ENCODE data around the gene IPO4.
"Not testable (repeated sequence)": the region's sequence is repeated elsewhere in the genome, so short reads cannot be mapped to it uniquely, and the experiment has no call there.

Gene IPO4

DNA sequence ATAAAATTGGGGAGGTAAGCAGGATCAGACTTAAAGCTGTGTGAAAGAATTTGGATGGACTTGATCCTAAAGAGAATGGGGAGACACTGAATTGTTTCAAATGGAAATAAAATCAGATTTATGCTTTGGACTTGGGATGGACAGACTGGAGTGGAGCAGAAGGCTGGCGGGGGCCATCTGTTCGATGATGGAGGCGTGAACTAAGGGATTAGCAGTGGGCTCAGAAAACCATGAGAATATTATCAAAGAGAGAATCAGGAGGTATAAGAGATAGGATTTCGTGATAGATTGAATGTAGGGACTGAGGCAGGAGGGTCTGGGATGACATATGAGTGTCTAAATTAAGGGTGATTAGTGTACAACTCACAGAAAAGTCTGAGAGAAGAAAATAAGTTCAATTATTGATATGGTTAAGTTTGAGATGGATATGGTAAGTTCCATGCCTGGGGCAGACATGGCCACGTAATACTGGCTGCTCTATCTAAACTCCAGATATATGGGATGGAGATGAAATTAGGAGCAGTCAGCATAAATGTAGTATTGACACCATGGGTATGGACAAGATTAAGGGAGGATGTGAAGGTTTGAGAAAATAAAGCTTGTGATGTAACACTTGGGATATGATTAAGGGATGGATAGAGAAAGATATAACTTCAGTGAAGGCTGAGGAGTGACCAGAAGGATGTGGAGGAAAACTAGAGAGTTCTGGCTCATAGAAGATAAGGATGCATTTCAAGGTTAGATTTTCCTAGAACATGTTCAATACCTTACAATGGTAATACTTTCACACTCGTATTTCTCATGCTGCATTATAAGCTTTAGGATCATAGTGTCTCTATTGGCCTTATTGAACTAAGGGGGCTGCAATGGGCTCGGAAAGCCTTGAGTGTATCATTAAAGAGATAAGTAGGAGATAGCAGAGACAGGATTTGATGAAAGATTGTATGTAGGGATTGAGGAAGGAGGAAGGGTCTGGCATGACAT, 15.8 kb upstream of the IPO4 start:
- H2BK12ac ChIP-seq (ENCODE audit: low read length in 2 of 2): no peak overlapping the region
- peaks cover 32% of the 10 kb centered on the region for H3K79me1 ChIP-seq (replicated peaks; ENCODE audit: low read length, poor library complexity, severe bottlenecking)
- H3K4me3 ChIP-seq (ENCODE audit: insufficient read depth in 1 of 2, low read depth in 1 of 2, low read length in 2 of 2): no peak overlapping the region
- no peak overlapping the region for H2BK15ac ChIP-seq (ENCODE audit: low read depth, poor library complexity, severe bottlenecking)
- H2AFZ ChIP-seq (ENCODE audit: low read depth, low read length): no peak overlapping the region
- no peak overlapping the region for H3K14ac ChIP-seq (ENCODE audit: low read length in 2 of 2)
- no peak overlapping the region for H2AK5ac ChIP-seq (ENCODE audit: low read length, severe bottlenecking)
- H3K4ac ChIP-seq (ENCODE audit: low read depth in 1 of 2, low read length in 2 of 2): no peak overlapping the region
- WGBS: 98% methylated on average over 7 of the region's 7 CpGs
- no peak overlapping the region for H3K9ac ChIP-seq (ENCODE audit: low read length)
- H4K8ac ChIP-seq (ENCODE audit: low read length): no peak overlapping the region
- H2BK120ac ChIP-seq (ENCODE audit: low read depth, low read length): no peak overlapping the region
- no peaks in the 10 kb centered on the region for H3K27me3 ChIP-seq (ENCODE audit: control insufficient read depth in 1 of 2, insufficient read depth in 1 of 2, low read length in 2 of 2)
- no peak overlapping the region for H3K27ac ChIP-seq (ENCODE audit: low read length, poor library complexity, severe bottlenecking)
- H3K18ac ChIP-seq (ENCODE audit: low read depth in 1 of 2, low read length in 2 of 2): no peak overlapping the region
- no peak overlapping the region for H3K4me2 ChIP-seq (ENCODE audit: low read length, poor library complexity, severe bottlenecking)
- H2BK5ac ChIP-seq (ENCODE audit: low read depth, low read length, poor library complexity, severe bottlenecking): no peak overlapping the region
- H4K91ac ChIP-seq (ENCODE audit: low read length): no peak overlapping the region
- H3K23ac ChIP-seq (ENCODE audit: low read length in 2 of 2): no peak overlapping the region
- no peak for DNase-seq
- peaks cover 3% of the 10 kb centered on the region for H3K9me3 ChIP-seq (ENCODE audit: control insufficient read depth, low read length)
- no peaks in the 10 kb centered on the region for H3K4me1 ChIP-seq (ENCODE audit: control insufficient read depth, insufficient read depth, low read depth, low read length)
- H3K36me3 ChIP-seq (ENCODE audit: control insufficient read depth in 1 of 2, insufficient read depth in 2 of 2, low read depth in 1 of 2, low read length in 2 of 2): peaks cover 39 to 68% of the 10 kb centered on the region in 2 experiments

DNA sequence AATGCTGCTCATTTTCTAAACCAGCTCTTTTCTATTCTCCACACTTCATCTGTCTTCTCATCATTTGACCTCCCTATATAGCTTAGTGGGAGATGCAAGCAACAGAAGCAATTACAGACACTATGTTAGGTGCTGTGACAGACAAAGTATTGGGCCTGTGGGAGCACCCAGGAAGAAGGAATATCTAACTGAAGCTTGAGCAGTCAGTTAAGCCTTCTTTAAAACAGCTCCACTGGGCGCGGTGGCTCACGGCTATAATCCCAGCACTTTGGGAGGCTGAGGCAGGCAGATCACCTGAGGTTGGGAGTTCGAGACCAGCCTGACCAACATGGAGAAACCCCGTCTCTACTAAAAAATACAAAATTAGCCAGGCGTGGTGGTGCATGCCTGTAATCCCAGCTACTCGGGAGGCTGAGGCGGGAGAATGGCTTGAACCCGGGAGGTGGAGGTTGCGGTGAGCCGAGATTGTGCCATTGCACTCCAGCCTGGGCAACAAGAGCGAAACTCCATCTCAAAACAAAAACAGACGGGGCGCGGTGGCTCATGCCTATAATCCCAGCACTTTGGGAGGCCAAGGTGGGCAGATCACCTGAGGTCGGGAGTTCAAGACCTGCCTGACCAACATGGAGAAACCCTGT, 14.8 kb upstream of the IPO4 start:
- not testable (repeated sequence) for H3K4me3 ChIP-seq (ENCODE audit: insufficient read depth in 1 of 2, low read depth in 1 of 2, low read length in 2 of 2); H4K8ac ChIP-seq (ENCODE audit: low read length); H3K27ac ChIP-seq (ENCODE audit: low read length, poor library complexity, severe bottlenecking); H2BK15ac ChIP-seq (ENCODE audit: low read depth, poor library complexity, severe bottlenecking); H3K4me1 ChIP-seq (ENCODE audit: control insufficient read depth, insufficient read depth, low read depth, low read length); H3K4ac ChIP-seq (ENCODE audit: low read depth in 1 of 2, low read length in 2 of 2); H3K4me2 ChIP-seq (ENCODE audit: low read length, poor library complexity, severe bottlenecking); H2AFZ ChIP-seq (ENCODE audit: low read depth, low read length); H2BK120ac ChIP-seq (ENCODE audit: low read depth, low read length); H3K9me3 ChIP-seq (ENCODE audit: control insufficient read depth, low read length); H3K23ac ChIP-seq (ENCODE audit: low read length in 2 of 2); H3K14ac ChIP-seq (ENCODE audit: low read length in 2 of 2); H2AK5ac ChIP-seq (ENCODE audit: low read length, severe bottlenecking); DNase-seq; H3K27me3 ChIP-seq (ENCODE audit: control insufficient read depth in 1 of 2, insufficient read depth in 1 of 2, low read length in 2 of 2); H2BK5ac ChIP-seq (ENCODE audit: low read depth, low read length, poor library complexity, severe bottlenecking); H2BK12ac ChIP-seq (ENCODE audit: low read length in 2 of 2); H4K91ac ChIP-seq (ENCODE audit: low read length); H3K9ac ChIP-seq (ENCODE audit: low read length); H3K18ac ChIP-seq (ENCODE audit: low read depth in 1 of 2, low read length in 2 of 2)
- H3K36me3 ChIP-seq (ENCODE audit: control insufficient read depth in 1 of 2, insufficient read depth in 2 of 2, low read depth in 1 of 2, low read length in 2 of 2): peaks cover 35 to 66% of the 10 kb centered on the region in 2 experiments
- peaks cover 31% of the 10 kb centered on the region for H3K79me1 ChIP-seq (replicated peaks; ENCODE audit: low read length, poor library complexity, severe bottlenecking)
- 96% methylated on average over 12 of the region's 16 CpGs for WGBS

DNA sequence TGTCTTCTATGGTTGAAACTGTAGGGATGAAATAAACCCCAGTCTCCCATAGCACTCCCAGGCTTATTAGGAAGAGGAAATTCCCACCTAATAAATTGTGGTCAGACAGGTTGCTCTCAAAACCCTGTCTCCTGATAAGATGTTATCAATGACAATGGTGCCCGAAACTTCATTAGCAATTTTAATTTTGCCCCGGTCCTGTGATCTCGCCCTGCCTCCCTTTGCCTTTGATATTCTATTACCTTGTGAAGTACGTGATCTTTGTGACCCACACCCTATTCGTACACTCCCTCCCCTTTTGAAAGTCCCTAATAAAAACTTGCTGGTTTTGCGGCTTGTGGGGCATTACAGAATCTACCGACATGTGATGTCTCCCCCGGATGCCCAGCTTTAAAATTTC, 13.9 kb upstream of the IPO4 start:
- H3K9ac ChIP-seq (ENCODE audit: low read length); H4K91ac ChIP-seq (ENCODE audit: low read length); H3K4me2 ChIP-seq (ENCODE audit: low read length, poor library complexity, severe bottlenecking); H2AFZ ChIP-seq (ENCODE audit: low read depth, low read length); DNase-seq; H3K4me1 ChIP-seq (ENCODE audit: control insufficient read depth, insufficient read depth, low read depth, low read length); H3K9me3 ChIP-seq (ENCODE audit: control insufficient read depth, low read length); H3K4me3 ChIP-seq (ENCODE audit: insufficient read depth in 1 of 2, low read depth in 1 of 2, low read length in 2 of 2); H3K23ac ChIP-seq (ENCODE audit: low read length in 2 of 2); H3K14ac ChIP-seq (ENCODE audit: low read length in 2 of 2); H3K4ac ChIP-seq (ENCODE audit: low read depth in 1 of 2, low read length in 2 of 2); H2AK5ac ChIP-seq (ENCODE audit: low read length, severe bottlenecking); H3K27ac ChIP-seq (ENCODE audit: low read length, poor library complexity, severe bottlenecking); H3K27me3 ChIP-seq (ENCODE audit: control insufficient read depth in 1 of 2, insufficient read depth in 1 of 2, low read length in 2 of 2); H2BK15ac ChIP-seq (ENCODE audit: low read depth, poor library complexity, severe bottlenecking); H2BK5ac ChIP-seq (ENCODE audit: low read depth, low read length, poor library complexity, severe bottlenecking); H3K18ac ChIP-seq (ENCODE audit: low read depth in 1 of 2, low read length in 2 of 2); H2BK120ac ChIP-seq (ENCODE audit: low read depth, low read length); H4K8ac ChIP-seq (ENCODE audit: low read length); H2BK12ac ChIP-seq (ENCODE audit: low read length in 2 of 2): not testable (repeated sequence)
- H3K79me1 ChIP-seq (replicated peaks; ENCODE audit: low read length, poor library complexity, severe bottlenecking): peaks cover 28% of the 10 kb centered on the region
- WGBS: 92% methylated on average over 8 of the region's 8 CpGs
- peaks cover 31 to 58% of the 10 kb centered on the region in 2 experiments for H3K36me3 ChIP-seq (ENCODE audit: control insufficient read depth in 1 of 2, insufficient read depth in 2 of 2, low read depth in 1 of 2, low read length in 2 of 2)

DNA sequence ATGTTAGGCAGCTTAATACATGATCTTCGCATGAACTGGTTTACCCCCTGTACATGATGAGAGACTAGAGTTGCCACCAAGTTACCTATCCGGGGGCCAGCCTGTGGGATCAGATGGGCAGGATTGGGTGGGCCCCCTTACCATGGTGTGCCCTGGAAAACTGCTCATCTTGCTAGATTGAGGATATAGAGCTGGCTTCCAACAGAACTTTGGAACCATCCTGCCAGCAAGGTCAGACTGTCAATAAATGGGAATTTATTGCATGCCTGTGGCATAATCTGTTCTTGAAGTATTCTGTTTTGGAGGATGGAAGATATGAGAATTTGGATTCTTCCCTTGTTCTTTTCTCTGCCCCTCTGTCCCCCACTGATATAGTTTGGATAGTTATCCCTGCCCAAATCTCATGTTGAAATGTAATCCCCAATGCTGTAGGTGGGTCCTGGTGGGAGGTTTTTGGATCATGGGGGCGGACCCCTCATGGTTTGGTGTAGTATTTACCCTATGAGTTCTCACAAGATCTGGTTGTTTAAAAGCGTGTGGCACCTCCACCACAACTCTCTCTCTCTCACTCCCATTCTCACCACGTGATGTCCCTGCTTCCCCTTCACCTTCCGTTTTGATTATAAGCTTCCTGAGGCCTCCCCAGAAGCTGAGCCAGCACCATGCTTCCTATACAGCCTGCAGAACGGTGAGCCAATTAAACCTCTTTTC, 10.4 kb upstream of the IPO4 start:
- peaks cover 3% of the 10 kb centered on the region for H3K9me3 ChIP-seq (ENCODE audit: control insufficient read depth, low read length)
- H4K8ac ChIP-seq (ENCODE audit: low read length): no peak overlapping the region
- H3K4me3 ChIP-seq (ENCODE audit: insufficient read depth in 1 of 2, low read depth in 1 of 2, low read length in 2 of 2): no peak overlapping the region
- H3K23ac ChIP-seq (ENCODE audit: low read length in 2 of 2): no peak overlapping the region
- H2AK5ac ChIP-seq (ENCODE audit: low read length, severe bottlenecking): no peak overlapping the region
- no peak overlapping the region for H3K27ac ChIP-seq (ENCODE audit: low read length, poor library complexity, severe bottlenecking)
- no peak overlapping the region for H4K91ac ChIP-seq (ENCODE audit: low read length)
- no peak overlapping the region for H3K18ac ChIP-seq (ENCODE audit: low read depth in 1 of 2, low read length in 2 of 2)
- H2AFZ ChIP-seq (ENCODE audit: low read depth, low read length): no peak overlapping the region
- no peak overlapping the region for H2BK12ac ChIP-seq (ENCODE audit: low read length in 2 of 2)
- over 99% methylated on average over 6 of the region's 7 CpGs for WGBS
- H2BK5ac ChIP-seq (ENCODE audit: low read depth, low read length, poor library complexity, severe bottlenecking): no peak overlapping the region
- H3K4me2 ChIP-seq (ENCODE audit: low read length, poor library complexity, severe bottlenecking): peak overlapping the region; percentile 22
- H3K14ac ChIP-seq (ENCODE audit: low read length in 2 of 2): no peak overlapping the region
- no peak overlapping the region for H2BK120ac ChIP-seq (ENCODE audit: low read depth, low read length)
- H3K9ac ChIP-seq (ENCODE audit: low read length): no peak overlapping the region
- H3K79me1 ChIP-seq (replicated peaks; ENCODE audit: low read length, poor library complexity, severe bottlenecking): peaks cover 21% of the 10 kb centered on the region
- peaks cover 9% of the 10 kb centered on the region for H3K4me1 ChIP-seq (ENCODE audit: control insufficient read depth, insufficient read depth, low read depth, low read length)
- DNase-seq: no peak
- peaks cover 9 to 28% of the 10 kb centered on the region in 2 experiments for H3K36me3 ChIP-seq (ENCODE audit: control insufficient read depth in 1 of 2, insufficient read depth in 2 of 2, low read depth in 1 of 2, low read length in 2 of 2)
- no peak overlapping the region for H3K4ac ChIP-seq (ENCODE audit: low read depth in 1 of 2, low read length in 2 of 2)
- no peak overlapping the region for H2BK15ac ChIP-seq (ENCODE audit: low read depth, poor library complexity, severe bottlenecking)
- no peaks in the 10 kb centered on the region for H3K27me3 ChIP-seq (ENCODE audit: control insufficient read depth in 1 of 2, insufficient read depth in 1 of 2, low read length in 2 of 2)
